ENCODE results near the gene OSBPL6. TPM values are rescaled to one million over a fixed set of nuclear protein-coding genes. Genes with fewer than 3 reads are reported as not detected.

OSBPL6 gene
- total RNA-seq, 8 experiments from 2014 or later = 6.8 to 16.5 (median 11.2) TPM

DNA sequence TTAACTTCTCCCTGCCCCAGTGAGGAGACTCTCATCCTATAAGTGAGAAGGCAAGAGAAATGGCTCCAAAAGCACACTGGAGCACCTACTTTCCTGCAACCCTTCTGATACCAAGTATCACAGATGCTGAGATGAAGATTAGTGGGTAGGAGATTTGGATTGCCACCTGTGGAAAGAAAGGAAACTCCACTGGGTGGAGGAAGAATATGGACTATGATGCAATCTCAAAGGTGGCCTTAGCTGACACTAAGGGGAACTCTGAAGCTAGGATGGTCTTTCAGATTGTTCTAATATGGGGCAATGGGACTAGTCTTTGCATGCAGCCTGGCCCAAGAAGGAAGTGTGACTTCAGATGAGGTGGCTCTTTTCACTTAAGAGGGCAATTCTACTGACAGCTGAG is 235.0 kb downstream of the OSBPL6 start:
- no peak for ATAC-seq (replicated peaks in 6 of 8)
- no peaks in the 10 kb centered on the region for H3K4me1 ChIP-seq (replicated peaks in 1 of 2)
- in situ Hi-C loops (cut with MboI; ENCODE audit: low pct_unique_long_range_greater_than_20kb in 2 of 9, low sequenced_read_pairs in 9 of 9, unreplicated experiment in 9 of 9) = no loop called here
- no peak overlapping the region for H3K4me3 ChIP-seq
- H3K27ac ChIP-seq = no peak overlapping the region

DNA sequence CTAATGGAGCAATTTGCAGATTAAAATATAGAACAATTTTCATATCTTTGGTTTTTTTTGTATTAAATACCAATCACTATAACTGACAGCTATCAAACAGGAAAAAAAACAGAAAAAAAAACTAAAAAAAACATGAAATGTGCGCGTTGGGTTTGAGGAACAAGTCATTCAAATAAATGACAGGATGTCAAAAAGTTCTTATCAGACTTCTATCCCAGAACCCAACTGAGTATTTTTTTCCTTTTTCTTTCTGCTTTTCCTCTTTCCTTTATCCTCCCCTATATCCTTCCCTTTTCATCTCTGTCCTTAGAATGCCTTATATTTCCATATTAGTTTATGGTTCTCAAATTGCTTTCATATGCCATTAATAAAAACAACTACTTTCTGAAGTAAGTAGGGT is 242.3 kb downstream of the OSBPL6 start:
- no peak for ATAC-seq (replicated peaks in 6 of 8)
- in situ Hi-C loops (cut with MboI; ENCODE audit: low pct_unique_long_range_greater_than_20kb in 2 of 9, low sequenced_read_pairs in 9 of 9, unreplicated experiment in 9 of 9) = no loop called here
- Histone ChIP-seq H3K4me1 (replicated peaks in 1 of 2) (no peaks in the 10 kb centered on the region), H3K4me3 (no peak overlapping the region), H3K27ac (no peak overlapping the region)
- 90 to 100% (median 95%) methylated on average over 2 of the region's 2 CpGs; no CpG with 5 or more reads in 2 of the 10 experiments for WGBS, 10 experiments

DNA sequence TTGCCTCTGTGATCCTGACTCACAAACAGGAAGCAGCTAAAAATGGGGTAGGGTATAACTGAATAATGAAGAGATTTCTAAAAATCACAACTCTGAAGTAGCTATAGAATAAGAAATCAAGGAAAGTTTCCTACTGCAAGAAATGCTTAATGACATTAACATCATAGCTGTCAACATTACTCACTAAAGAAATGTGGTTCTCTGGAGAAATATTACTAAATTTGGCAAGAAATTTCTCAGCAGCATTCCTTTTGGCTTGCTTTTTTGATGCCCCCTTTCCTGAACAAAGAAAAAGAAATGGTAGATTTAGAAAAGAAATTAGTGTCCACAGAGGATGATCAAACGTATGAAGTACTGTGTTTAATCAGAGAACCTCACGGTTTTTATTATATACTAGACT is 247.1 kb downstream of the OSBPL6 start:
- no peak overlapping the region for H3K27ac ChIP-seq
- in situ Hi-C loops (cut with MboI; ENCODE audit: low pct_unique_long_range_greater_than_20kb in 2 of 9, low sequenced_read_pairs in 9 of 9, unreplicated experiment in 9 of 9) = no loop called here
- no peak for ATAC-seq (replicated peaks in 6 of 8)
- H3K4me3 ChIP-seq = no peak overlapping the region
- H3K4me1 ChIP-seq (replicated peaks in 1 of 2) = no peaks in the 10 kb centered on the region
- 57 to 100% (median 93%) methylated on average over 1 to 2 of the region's 2 CpGs; no CpG with 5 or more reads in 2 of the 10 experiments for WGBS, 10 experiments

GRCh38 chr2:178448968-178449661 is 254.8 kb downstream of the OSBPL6 start:
- WGBS, 10 experiments = 60 to 100% (median 76%) methylated on average over 1 to 4 of the region's 4 CpGs; no CpG with 5 or more reads in 2 of the 10 experiments
- H3K4me3 ChIP-seq = peak overlapping the region in 3 of 5 donors; percentile 77 to 85 (median 84)
- H3K27ac ChIP-seq = no peak overlapping the region
- ATAC-seq (replicated peaks in 6 of 8) = no peak
- peaks cover 16 to 26% of the 10 kb centered on the region in 2 donors for H3K4me1 ChIP-seq (replicated peaks in 1 of 2)
- in situ Hi-C loops (cut with MboI; ENCODE audit: low pct_unique_long_range_greater_than_20kb in 2 of 9, low sequenced_read_pairs in 9 of 9, unreplicated experiment in 9 of 9) = no loop called here

DNA sequence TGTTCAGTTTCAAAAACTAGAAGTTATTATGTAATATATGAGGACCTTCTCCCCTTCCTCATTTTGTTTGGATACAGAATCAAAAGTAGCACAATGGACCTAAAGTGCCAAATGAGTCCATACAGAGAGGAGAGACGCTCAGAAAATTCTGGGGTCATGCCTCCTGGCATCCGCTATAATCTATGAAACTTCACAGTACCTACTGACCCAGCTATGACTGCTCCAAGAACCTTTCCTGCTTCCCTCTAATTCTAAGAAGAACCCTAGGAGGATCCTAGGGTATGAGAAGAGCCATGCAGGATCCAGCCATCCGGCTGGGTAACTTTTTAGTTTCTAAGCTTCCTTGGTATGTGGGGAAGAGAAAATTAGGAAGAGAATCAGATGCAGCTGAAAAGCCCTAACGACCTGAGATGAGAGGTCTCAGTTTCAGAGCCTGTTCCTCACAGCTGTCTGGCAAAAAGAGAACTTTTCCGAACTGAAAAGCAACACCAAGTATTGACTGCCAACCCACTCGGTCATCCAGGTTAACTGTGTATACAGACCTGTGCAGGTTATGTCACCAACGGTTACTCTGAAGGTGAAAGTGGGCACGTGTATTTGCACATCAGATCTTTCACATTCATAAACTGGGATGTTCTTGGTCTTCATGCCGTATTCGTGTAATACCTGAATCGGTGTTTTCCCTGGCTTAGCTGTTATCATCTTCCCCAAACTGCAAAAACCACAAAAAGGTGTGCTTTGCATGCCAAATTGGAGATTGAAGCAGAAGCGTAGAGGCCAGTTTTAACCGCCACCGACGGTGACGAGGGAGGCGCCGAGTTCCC is 255.6 kb downstream of the OSBPL6 start:
- peak overlapping the region; percentile 77 to 94 (median 85) for H3K4me3 ChIP-seq
- ATAC-seq (replicated peaks in 6 of 8) = no peak
- in situ Hi-C loops (cut with MboI; ENCODE audit: low pct_unique_long_range_greater_than_20kb in 2 of 9, low sequenced_read_pairs in 9 of 9, unreplicated experiment in 9 of 9) = no loop called here
- peaks cover 16 to 26% of the 10 kb centered on the region in 2 donors for H3K4me1 ChIP-seq (replicated peaks in 1 of 2)
- 0 to 26% (median 12%) methylated on average over 1 to 10 of the region's 18 CpGs; no CpG with 5 or more reads in 1 of the 10 experiments for WGBS, 10 experiments
- H3K27ac ChIP-seq = peak overlapping the region; percentile 99

- in situ Hi-C loops (cut with MboI; ENCODE audit: low pct_unique_long_range_greater_than_20kb in 2 of 9, low sequenced_read_pairs in 9 of 9, unreplicated experiment in 9 of 9) = no loop called here
- H3K27ac ChIP-seq = peak overlapping the region; percentile 99
- no peak for ATAC-seq (replicated peaks in 6 of 8)
- peak overlapping the region; percentile 77 to 94 (median 85) for H3K4me3 ChIP-seq
- 0% methylated on average over 2 to 9 of the region's 25 CpGs; no CpG with 5 or more reads in 8 of the 10 experiments for WGBS, 10 experiments
- peaks cover 16 to 26% of the 10 kb centered on the region in 2 donors for H3K4me1 ChIP-seq (replicated peaks in 1 of 2)
These were observed 256.1 kb downstream of the OSBPL6 start for GRCh38 chr2:178450524-178450773.

GRCh38 chr2:178450774-178451525 is 256.6 kb downstream of the OSBPL6 start, which contains the start of the genes PJVK and PRKRA:
Gene PJVK, plus strand, starts transcription at chr2:178451378. Its CDS starts 2,032 bp downstream, at chr2:178453410.
Gene PRKRA, minus strand, starts transcription at chr2:178451175. Its CDS starts 145 bp downstream, at chr2:178451030.
- peak within 1 kb of the TSS; percentile 77 to 94 (median 85) for H3K4me3 ChIP-seq
- peak; percentile 86 to 93 (median 91) for ATAC-seq (replicated peaks in 6 of 8)
- peak within 1 kb of the TSS; percentile 99 for H3K27ac ChIP-seq
- H3K4me1 ChIP-seq (replicated peaks in 1 of 2) = peaks cover 16 to 26% of the 10 kb centered on the region in 2 donors
- WGBS, 10 experiments = 0 to 5% (median 2%) methylated on average over 2 to 8 of the region's 76 CpGs; no CpG with 5 or more reads in 7 of the 10 experiments
- in situ Hi-C loops (cut with MboI; ENCODE audit: low pct_unique_long_range_greater_than_20kb in 2 of 9, low sequenced_read_pairs in 9 of 9, unreplicated experiment in 9 of 9) = no loop called here

DNA sequence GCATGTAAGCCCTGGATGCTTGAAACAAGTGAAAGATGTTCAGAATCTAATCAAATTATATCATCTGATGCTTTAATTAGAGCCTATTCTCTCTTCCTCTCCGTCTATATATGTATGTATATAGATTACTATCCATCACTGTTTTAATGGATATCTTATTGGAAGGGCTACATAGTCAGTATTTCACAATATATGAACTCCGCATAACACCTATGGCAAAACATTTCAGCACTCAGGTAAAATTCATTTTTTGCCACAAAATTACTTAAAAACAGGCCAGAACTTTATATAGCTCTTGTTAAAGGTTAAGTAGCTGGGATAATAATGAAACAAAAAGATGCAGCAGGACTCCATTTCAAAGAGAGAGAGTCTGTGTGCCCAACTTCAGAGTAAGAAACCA is 258.0 kb downstream of the OSBPL6 start:
- peaks cover 16 to 26% of the 10 kb centered on the region in 2 donors for H3K4me1 ChIP-seq (replicated peaks in 1 of 2)
- in situ Hi-C loops (cut with MboI; ENCODE audit: low pct_unique_long_range_greater_than_20kb in 2 of 9, low sequenced_read_pairs in 9 of 9, unreplicated experiment in 9 of 9) = no loop called here
- 90 to 100% (median 100%) methylated on average over 1 to 2 of the region's 2 CpGs; no CpG with 5 or more reads in 1 of the 10 experiments for WGBS, 10 experiments
- H3K27ac ChIP-seq = peak overlapping the region in 1 of 2 donors; percentile 99
- no peak for ATAC-seq (replicated peaks in 6 of 8)
- no peak overlapping the region for H3K4me3 ChIP-seq

Other genes starting within 250 kb of the OSBPL6 start
- 1 to 10 TPM in 7 of 8 experiments, under 1 TPM in 1; 0.31 to 6.9 (median 3.9) TPM for gene PDE11A, start 121.7 kb upstream of the OSBPL6 start, total RNA-seq
- 10 to 100 TPM in 7 of 8 experiments, 1 to 10 TPM in 1; 9.4 to 30.2 (median 15.5) TPM for gene RBM45, start 82.1 kb upstream of the OSBPL6 start, total RNA-seq